ENCODE results near the gene EDEM3.

DNA sequence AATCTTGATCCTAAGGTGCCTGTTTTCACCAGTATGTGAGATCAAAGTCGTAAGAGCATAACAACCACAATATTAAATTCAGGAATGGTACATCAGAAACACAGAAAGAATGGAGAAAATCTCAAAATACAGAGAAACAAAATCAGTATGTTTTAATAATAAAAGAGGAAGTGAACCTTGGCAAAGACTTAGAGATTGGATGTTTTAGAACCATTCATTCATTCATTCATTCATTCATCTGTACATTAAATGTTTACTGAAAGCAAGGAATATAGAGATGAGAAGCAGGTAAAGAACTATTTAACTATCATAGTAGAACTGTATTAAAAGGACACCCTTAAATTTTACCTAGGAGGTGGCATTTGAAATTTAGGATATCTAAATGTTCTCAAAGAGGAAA lies 55.7 kb downstream of the EDEM3 start:
- no peak for TF ChIP-seq CTCF (conservative IDR thresholded peaks at IDR 0.05)
- TF ChIP-seq EZH2 (IDR thresholded peaks at IDR 0.05; ENCODE audit: low read depth) = no peak
